ENCODE data around the gene OSBPL7.

The OSBPL7 gene

GRCh38 chr17:47846716-47847340 is 25.2 kb upstream of the OSBPL7 start:
- DNase-seq, result no peak

DNA sequence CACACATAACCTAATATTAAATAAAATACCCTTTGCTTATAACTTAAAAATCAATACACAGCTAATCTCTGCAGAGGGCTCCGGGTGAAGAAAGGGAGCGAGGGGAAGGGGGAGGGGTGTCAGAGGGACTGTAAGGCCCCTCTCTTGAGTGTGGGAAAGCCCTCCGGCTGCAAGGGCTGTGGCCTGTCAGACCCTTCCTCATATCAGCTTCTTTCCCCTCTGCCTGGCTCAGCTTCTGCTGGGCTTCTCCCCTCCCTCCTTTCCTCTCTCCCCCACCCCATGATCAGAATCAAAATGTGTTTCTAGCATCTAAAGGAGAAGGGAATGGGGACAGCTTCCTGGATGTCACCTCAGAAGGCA is 24.1 kb upstream of the OSBPL7 start:
- DNase-seq, result no peak

- no peak for DNase-seq
Observed at GRCh38 chr17:47844814-47845715, 23.5 kb upstream of the OSBPL7 start.

GRCh38 chr17:47844227-47844626 is 22.6 kb upstream of the OSBPL7 start:
- DNase-seq, result no peak

DNA sequence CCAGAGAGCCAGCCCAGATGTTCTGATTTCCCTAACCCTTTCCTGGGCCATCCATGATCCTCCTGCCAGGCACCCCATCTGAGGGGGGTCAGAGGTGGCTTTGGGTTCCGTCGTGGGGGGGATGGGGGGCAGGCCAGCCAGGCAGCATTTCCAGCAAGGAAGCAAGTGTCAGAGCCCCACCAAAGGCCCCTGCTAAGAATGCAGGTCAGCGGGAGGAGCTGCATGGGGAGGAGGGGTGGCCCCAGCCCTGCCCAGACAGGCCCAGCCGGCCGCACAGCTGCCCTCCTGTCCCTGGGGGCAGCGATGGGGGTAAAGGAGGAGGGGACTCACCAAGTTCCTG is 21.8 kb upstream of the OSBPL7 start:
- no peak for DNase-seq

DNA sequence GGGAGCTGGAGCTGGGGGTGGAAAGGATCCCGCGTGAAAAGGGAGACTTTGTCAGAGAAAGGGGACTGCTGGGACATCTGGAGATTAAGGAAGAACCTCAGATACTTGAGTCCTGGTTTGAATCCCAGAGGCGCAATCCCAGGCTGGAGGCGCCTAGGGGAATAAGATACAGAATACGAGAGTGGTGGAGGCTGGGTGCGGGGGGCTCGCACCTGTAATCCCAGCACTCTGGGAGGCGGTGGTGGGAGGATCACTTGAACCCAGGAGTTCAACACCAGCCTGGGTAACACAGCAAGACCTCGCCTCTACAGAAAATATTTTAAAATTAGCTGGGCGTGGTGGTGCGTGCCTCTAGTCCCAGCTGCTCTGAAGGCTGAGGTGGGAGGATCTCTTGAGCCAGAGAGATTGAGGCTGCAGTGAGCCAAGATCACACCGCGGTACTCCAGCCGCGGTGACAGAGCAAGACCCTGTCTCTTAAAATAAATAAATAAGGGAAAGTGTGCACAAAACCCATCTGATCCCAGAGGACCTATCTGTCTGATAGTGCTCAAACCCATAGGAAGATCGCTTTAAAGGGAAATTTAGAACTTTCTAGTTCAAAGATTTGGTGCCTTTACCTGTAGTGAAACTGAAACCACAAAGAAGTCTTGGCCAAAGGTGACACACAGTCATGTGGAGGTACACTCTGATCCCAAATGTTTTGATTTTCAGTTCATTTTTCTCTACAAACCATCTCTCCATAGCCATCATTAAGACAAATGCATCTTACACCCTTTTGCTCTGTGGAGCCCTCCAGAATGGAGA is 20.1 kb upstream of the OSBPL7 start:
- DNase-seq, result no peak

DNA sequence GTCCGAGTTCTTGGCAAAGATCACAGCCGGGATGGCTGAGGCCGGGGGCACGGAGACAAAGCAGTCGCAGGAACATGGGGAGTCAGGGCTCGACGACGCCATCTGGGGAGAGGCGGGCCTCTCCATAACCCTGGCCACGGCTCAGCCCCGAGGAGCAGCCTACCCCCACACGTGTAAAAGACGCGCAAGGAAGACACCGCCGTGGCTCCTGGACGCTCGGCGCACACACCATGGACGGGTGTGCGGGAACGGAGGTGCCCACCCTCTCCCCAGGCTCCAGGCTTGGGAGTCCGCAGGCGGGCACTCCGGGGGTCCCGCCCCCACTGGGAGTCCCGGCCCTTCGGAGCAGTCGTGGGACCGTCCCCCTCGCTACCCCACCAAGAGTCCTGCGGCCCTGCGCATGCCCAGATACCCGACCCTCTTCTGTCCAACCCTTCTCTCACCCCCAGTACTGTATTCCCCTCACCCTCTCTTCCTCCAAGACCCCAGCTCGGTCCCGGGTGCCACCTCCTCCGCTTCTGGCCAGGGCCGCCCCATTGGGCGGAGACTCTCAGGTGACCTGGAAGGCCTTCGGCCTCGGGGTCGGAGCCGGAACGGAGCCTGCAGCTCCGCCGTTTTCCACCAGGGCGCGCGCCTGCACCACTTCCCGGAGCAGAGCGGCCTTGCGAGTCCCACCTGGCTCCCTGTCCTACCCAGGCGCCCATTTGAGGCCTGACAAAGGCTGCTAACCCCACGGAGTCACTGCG is 19.3 kb upstream of the OSBPL7 start, which contains the start of gene SCRN2:
Gene SCRN2 (minus strand): TSS at position 532 of the 746 bp plus-strand sequence. CDS start 430 bp downstream, at position 102.
- peak; percentile 90 for DNase-seq

- no peak for DNase-seq
Observed at GRCh38 chr17:47840001-47840741, 18.6 kb upstream of the OSBPL7 start.

DNA sequence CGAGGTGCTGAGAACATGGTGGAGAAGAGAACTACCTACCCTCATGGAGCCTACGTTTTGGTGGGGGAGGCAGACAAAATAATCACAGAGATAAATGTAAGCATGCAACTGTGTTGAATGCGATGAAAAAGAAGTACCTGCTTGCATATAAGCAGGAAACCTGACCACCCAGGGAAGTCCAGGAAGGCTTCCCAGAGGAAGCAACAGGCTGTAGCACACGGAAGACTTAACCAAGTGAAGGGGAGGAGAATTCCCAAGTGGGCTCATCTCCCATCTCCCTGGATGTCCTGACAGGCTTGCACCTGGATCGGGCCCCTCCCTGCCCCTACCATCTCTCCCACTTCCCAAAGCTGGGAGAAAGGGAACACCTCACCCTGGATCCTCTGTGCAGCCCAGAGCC is 17.5 kb upstream of the OSBPL7 start:
- no peak for DNase-seq

- DNase-seq, result no peak
Observed at GRCh38 chr17:47838636-47839035, 17.0 kb upstream of the OSBPL7 start.

DNA sequence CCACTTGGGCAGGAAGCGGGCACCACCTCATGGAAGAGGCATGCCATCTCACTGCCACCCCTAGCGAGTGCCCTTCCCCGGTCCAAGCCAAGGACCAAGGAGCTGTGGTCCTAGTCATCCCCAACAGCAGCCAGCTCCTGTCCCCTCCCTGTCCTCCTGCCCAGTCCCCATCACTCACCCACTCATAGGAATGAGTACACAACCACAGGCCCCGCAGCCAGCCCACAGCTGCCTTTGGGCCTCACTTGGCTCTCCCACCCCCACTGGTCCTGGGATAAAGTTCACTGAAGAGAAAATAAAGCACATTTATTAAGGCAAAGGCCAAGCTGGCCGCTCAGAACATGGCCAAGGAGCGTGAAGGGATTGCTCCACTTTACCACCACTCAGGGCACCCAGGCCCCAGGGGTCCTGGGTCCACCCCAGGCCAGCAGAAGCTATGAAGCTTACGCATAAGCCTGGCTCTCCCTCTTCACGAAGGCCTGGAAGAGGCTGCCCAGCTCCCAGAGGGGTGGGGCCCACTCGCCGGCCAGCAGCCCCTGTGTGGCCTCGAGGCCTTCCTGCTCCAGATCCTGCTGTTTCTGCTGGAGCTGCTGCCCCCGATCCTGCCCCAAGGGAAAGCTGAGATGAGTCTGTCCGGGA is 15.9 kb upstream of the OSBPL7 start:
- no peak for DNase-seq

DNA sequence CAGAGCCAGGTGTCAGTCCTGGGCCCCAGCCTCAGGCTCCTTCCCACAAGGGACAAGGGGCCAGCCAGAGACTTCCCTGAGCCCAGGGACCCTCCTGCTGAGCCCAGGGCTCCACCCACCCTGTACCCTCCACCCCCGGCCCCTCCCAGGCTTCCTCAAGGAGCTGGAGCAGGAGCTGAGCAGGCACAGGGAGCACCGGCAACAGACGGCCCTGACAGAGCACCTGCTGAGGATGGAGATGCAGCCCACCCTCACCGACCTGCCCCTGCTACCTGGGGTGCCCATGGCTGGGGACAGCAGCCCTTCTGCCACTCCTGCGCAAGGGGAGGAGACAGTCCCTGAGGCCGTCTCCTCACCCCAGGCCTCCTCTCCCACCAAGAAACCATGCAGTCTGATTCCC is 15.0 kb upstream of the OSBPL7 start:
- no peak for DNase-seq

DNA sequence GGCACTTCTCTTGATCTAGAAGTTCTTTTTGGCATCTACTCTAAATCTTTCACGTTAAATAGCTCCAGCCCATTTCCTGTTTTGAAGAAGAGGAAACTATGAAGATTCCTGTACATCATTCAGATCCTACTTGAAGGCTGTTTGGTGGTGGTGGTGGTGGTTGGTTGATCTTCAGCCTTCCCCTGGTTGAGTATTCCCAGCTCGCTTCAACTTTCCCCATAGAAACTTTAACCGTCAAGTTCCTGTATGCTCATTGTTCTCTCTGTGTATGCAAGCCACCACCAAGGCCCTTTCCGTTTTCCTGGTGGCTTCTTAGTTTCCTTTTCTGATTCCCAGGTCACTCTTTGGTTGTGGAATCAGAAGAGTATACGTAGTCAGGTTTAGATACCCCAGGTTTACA is 13.2 kb upstream of the OSBPL7 start:
- DNase-seq, result no peak

- DNase-seq, result no peak
Observed at GRCh38 chr17:47831934-47832327, 10.3 kb upstream of the OSBPL7 start.

GRCh38 chr17:47831003-47831933 is 9.7 kb upstream of the OSBPL7 start, which contains the start of the genes LRRC46 and MRPL10:
Gene LRRC46 (plus strand): TSS chr17:47831670. CDS start chr17:47831990, 320 bp downstream.
Gene MRPL10 (minus strand): TSS chr17:47831541. CDS start chr17:47831511, 30 bp downstream.
- DNase-seq, result peak; percentile 94

DNA sequence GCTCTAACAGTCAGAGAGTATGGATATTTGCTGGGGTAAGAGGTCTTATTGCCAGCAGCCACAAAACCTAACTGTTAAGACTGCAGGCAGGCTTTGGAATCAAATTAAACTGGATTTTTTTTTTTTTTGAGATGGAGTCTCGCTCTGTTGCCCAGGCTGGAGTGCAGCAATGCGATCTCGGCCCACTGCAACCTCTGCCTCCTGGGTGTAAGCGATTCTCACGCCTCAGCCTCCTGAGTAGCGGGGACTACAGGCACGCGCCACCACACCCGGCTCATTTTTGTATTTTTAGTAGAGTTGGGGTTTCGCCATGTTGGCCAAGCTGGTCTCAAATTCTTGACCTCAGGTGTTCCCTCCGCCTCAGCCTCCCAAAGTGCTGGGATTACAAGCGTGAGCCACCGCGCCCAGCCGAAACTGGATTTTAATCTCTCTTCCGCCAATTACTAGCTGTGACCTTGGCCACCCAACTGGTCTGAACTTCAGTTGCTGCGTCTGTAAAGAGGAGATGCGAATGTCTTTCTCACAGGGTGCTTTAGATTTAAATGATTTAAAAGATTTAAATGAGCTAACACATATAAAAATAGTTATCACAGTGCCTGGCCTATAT is 8.9 kb upstream of the OSBPL7 start:
- no peak for DNase-seq

DNA sequence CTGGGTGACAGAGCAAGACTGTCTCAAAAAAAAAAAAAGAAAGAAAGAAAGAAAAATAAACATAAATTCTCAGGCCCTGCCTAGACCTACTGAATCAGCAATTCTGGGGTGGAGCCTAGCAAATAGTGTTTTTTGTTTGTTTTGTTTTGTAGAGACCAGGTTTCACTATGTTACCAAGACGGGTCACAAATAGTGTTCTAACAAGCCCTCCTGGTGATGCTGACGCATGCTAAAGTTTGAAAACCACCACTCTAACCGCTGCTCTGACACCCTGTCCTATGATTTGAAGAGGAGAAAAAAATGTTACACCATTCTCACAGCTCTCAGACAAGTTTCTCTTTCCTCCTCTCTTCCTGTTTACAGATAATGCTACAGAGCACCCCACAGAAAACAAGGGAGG is 8.3 kb upstream of the OSBPL7 start:
- DNase-seq, result peak; percentile 44

DNA sequence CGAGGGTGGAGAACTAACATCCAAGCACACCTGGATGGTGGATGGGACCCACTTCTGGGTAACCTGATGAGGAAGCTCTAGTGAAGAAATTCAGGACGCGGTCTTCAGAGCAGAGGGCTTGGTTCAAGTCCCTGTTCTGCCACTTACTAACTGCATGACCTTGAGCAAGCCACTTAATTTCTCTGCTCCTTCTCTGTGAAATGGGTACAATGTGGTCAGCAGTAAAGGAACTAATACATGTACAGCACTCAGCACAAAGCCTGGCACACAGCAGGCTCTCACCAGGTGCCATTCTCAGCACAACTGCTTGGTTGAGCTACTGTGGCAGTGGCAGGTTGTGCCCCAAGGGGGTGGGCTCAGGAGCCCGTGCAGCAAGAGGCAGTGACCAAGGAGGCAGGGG is 1.9 kb upstream of the OSBPL7 start:
- DNase-seq, result no peak

DNA sequence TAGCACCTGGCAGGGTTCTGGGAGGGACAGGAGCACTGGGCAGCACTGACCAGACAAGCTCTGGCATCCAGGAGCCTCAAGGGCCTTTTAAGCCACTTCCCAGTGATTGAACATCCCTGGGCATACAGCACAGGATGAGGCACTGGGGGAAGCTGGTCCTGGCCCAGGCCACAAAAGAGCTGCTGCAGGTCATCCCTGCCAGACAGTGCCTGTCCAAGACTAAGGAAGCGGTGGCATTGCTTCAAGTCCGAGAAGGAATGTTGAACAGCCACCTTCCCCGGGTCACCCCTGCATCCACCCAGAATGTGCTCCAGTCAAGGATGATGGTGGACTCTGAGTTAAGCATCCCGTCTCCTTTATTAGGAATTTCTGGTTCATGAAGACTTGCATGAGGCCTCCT is 1.2 kb upstream of the OSBPL7 start:
- DNase-seq, result no peak

DNA sequence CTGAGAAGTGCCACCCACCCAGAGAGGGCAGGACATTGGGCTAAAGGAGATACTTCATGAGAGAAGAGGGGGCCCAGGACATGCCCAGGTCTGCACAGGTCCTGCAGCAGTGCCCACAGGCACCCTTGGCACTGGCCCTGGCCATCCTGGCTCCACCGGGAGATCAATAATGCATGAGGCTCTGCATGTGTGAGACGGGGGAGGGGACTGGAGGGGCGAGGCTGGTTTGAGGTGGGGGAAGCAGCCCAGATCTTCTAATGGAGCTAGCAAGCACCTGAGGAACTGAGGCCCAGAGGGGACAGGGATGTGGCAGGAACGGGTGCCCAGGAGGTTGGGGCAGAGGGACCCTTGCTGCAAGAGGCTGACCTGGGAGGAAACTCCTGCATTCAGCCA is 567 bp downstream of the OSBPL7 start:
- DNase-seq, result no peak
